NK-92 (cell line): ENCODE data around the gene DNAJB1.
A peak's percentile ranks its signal among the peaks of the same experiment; 100 is the strongest.
"Not testable (repeated sequence)": the region's sequence is repeated elsewhere in the genome, so short reads cannot be mapped to it uniquely, and the experiment has no call there.

Experiments
- DNase-seq: peaks from one replicate; lab custom pipeline; 2025; ENCODE audit not compliant: unreplicated experiment; lab: John Stamatoyannopoulos, UW

Gene DNAJB1

GRCh38 chr19:14553042-14553938 is 35.1 kb upstream of the DNAJB1 start:
- DNase-seq, result no peak

- not testable (repeated sequence) for DNase-seq
These were observed 33.8 kb upstream of the DNAJB1 start for GRCh38 chr19:14552006-14552360.

- not testable (repeated sequence) for DNase-seq
These were observed 33.2 kb upstream of the DNAJB1 start for GRCh38 chr19:14551134-14552005.

GRCh38 chr19:14550201-14550754 is 32.1 kb upstream of the DNAJB1 start:
- no peak for DNase-seq

- DNase-seq, result no peak
These were observed 27.5 kb upstream of the DNAJB1 start for GRCh38 chr19:14545716-14546082.

GRCh38 chr19:14544977-14545715 is 26.9 kb upstream of the DNAJB1 start:
- DNase-seq, result no peak

- no peak for DNase-seq
These were observed 25.9 kb upstream of the DNAJB1 start for GRCh38 chr19:14544047-14544446.

GRCh38 chr19:14542711-14543328 is 24.6 kb upstream of the DNAJB1 start:
- DNase-seq, result no peak

GRCh38 chr19:14541979-14542378 is 23.8 kb upstream of the DNAJB1 start:
- DNase-seq, result not testable (repeated sequence)

- DNase-seq, result no peak
These were observed 22.7 kb upstream of the DNAJB1 start for GRCh38 chr19:14540741-14541525.

- no peak for DNase-seq
These were observed 18.9 kb upstream of the DNAJB1 start for GRCh38 chr19:14536926-14537692.

- no peak for DNase-seq
These were observed 15.3 kb upstream of the DNAJB1 start for GRCh38 chr19:14533450-14533849.

GRCh38 chr19:14530506-14530905 is 12.3 kb upstream of the DNAJB1 start:
- no peak for DNase-seq

GRCh38 chr19:14530005-14530348 is 11.8 kb upstream of the DNAJB1 start:
- no peak for DNase-seq

- peak; percentile 98 for DNase-seq
These were observed 11.2 kb upstream of the DNAJB1 start, which contains the start of gene TECR for GRCh38 chr19:14529254-14530004. Gene TECR (plus strand): TSS chr19:14529594. CDS start chr19:14529697, 103 bp downstream.

- no peak for DNase-seq
These were observed 10.4 kb upstream of the DNAJB1 start for GRCh38 chr19:14528419-14529253.

- no peak for DNase-seq
These were observed 8.2 kb upstream of the DNAJB1 start for GRCh38 chr19:14526423-14526822.
